Skeletal muscle cell (primary cell): ENCODE measurements around the gene TEX22.

Source experiments
- DNase-seq: peaks from one replicate; pipeline ENCODE4 v3.0.0-alpha.2; 2010; ENCODE audit warnings: low read depth
- H3K4me3 ChIP-seq: 2 replicates; pipeline ENCODE4 v1.5.1; 2011; ENCODE audit warnings: low read depth, mild to moderate bottlenecking, control low read depth, low read length, moderate library complexity

Gene TEX22

GRCh38 chr14:105416671-105417070 is 18.3 kb downstream of the TEX22 start:
- H3K4me3 ChIP-seq, result no peak overlapping the region

GRCh38 chr14:105417690-105418121 is 19.4 kb downstream of the TEX22 start:
- DNase-seq, result no peak
- no peak overlapping the region for H3K4me3 ChIP-seq

More at GRCh38 chr14:105416671-105417070, 18.3 kb downstream of the TEX22 start:
- no peak for DNase-seq

GRCh38 chr14:105418269-105419194 is 20.2 kb downstream of the TEX22 start:
- DNase-seq, result no peak
- peak overlapping the region; percentile 73 for H3K4me3 ChIP-seq

GRCh38 chr14:105419195-105420091 is 21.1 kb downstream of the TEX22 start, which contains the start of gene MTA1:
Gene MTA1 (plus strand): TSS chr14:105419827. CDS start chr14:105420036, 209 bp downstream.
- H3K4me3 ChIP-seq, result peak within 1 kb of the TSS; percentile 83
- DNase-seq, result no peak

GRCh38 chr14:105420101-105420973 is 22.0 kb downstream of the TEX22 start:
- peak overlapping the region; percentile 83 for H3K4me3 ChIP-seq
- no peak for DNase-seq

GRCh38 chr14:105420974-105421674 is 22.8 kb downstream of the TEX22 start:
- no peak for DNase-seq
- H3K4me3 ChIP-seq, result peak overlapping the region; percentile 83

GRCh38 chr14:105421723-105422615 is 23.6 kb downstream of the TEX22 start:
- peak overlapping the region; percentile 83 for H3K4me3 ChIP-seq
- no peak for DNase-seq

- no peak overlapping the region for H3K4me3 ChIP-seq
- no peak for DNase-seq
Observed at GRCh38 chr14:105422695-105423487, 24.6 kb downstream of the TEX22 start.

- H3K4me3 ChIP-seq, result no peak overlapping the region
- no peak for DNase-seq
Observed at GRCh38 chr14:105423488-105424195, 25.3 kb downstream of the TEX22 start.

- no peak for DNase-seq
- H3K4me3 ChIP-seq, result no peak overlapping the region
Observed at GRCh38 chr14:105424861-105425260, 26.5 kb downstream of the TEX22 start.

GRCh38 chr14:105425823-105426247 is 27.5 kb downstream of the TEX22 start:
- no peak overlapping the region for H3K4me3 ChIP-seq
- DNase-seq, result no peak

- no peak for DNase-seq
Observed at GRCh38 chr14:105426416-105427130, 28.2 kb downstream of the TEX22 start.

GRCh38 chr14:105427412-105427811 is 29.1 kb downstream of the TEX22 start:
- no peak for DNase-seq
- no peak overlapping the region for H3K4me3 ChIP-seq

More at GRCh38 chr14:105426416-105427130, 28.2 kb downstream of the TEX22 start:
- no peak overlapping the region for H3K4me3 ChIP-seq

- no peak overlapping the region for H3K4me3 ChIP-seq
- no peak for DNase-seq
Observed at GRCh38 chr14:105427936-105428485, 29.7 kb downstream of the TEX22 start.

- H3K4me3 ChIP-seq, result no peak overlapping the region
- no peak for DNase-seq
Observed at GRCh38 chr14:105430042-105430441, 31.7 kb downstream of the TEX22 start.
